ENCODE results near the gene RRAGD.

RRAGD gene

GRCh38 chr6:89413006-89413400 is 930 bp upstream of the RRAGD start:
- no peak for DNase-seq (ENCODE audit: low read depth)
- no peak for TF ChIP-seq CTCF (IDR thresholded peaks at IDR 0.05; ENCODE audit: low read depth, low read length, missing control alignments)

GRCh38 chr6:89411145-89412070 is 665 bp downstream of the RRAGD start:
- TF ChIP-seq CTCF (IDR thresholded peaks at IDR 0.05; ENCODE audit: low read depth, low read length, missing control alignments): no peak
- peak overlapping the region; percentile 90 for H3K4me3 ChIP-seq (ENCODE audit: low read depth, low read length)
- no peak for DNase-seq (ENCODE audit: low read depth)

More at GRCh38 chr6:89413006-89413400, 930 bp upstream of the RRAGD start:
- peak overlapping the region; percentile 90 for H3K4me3 ChIP-seq (ENCODE audit: low read depth, low read length)

GRCh38 chr6:89410788-89411144 is 1.3 kb downstream of the RRAGD start:
- no peak for DNase-seq (ENCODE audit: low read depth)
- no peak for TF ChIP-seq CTCF (IDR thresholded peaks at IDR 0.05; ENCODE audit: low read depth, low read length, missing control alignments)
- peak overlapping the region; percentile 90 for H3K4me3 ChIP-seq (ENCODE audit: low read depth, low read length)

- TF ChIP-seq CTCF (IDR thresholded peaks at IDR 0.05; ENCODE audit: low read depth, low read length, missing control alignments): no peak
- H3K4me3 ChIP-seq (ENCODE audit: low read depth, low read length): peak overlapping the region; percentile 90
- no peak for DNase-seq (ENCODE audit: low read depth)
Measured at GRCh38 chr6:89410231-89410761, 1.8 kb downstream of the RRAGD start.

GRCh38 chr6:89409461-89410035 is 2.5 kb downstream of the RRAGD start:
- no peak for DNase-seq (ENCODE audit: low read depth)

GRCh38 chr6:89406141-89406540 is 5.9 kb downstream of the RRAGD start:
- no peak overlapping the region for H3K4me3 ChIP-seq (ENCODE audit: low read depth, low read length)
- TF ChIP-seq CTCF (IDR thresholded peaks at IDR 0.05; ENCODE audit: low read depth, low read length, missing control alignments): no peak
- DNase-seq (ENCODE audit: low read depth): no peak

More at GRCh38 chr6:89409461-89410035, 2.5 kb downstream of the RRAGD start:
- TF ChIP-seq CTCF (IDR thresholded peaks at IDR 0.05; ENCODE audit: low read depth, low read length, missing control alignments): no peak
- H3K4me3 ChIP-seq (ENCODE audit: low read depth, low read length): peak overlapping the region; percentile 90

Data from GM12864 (cell line).